ENCODE data around the gene WDR1.

DNA sequence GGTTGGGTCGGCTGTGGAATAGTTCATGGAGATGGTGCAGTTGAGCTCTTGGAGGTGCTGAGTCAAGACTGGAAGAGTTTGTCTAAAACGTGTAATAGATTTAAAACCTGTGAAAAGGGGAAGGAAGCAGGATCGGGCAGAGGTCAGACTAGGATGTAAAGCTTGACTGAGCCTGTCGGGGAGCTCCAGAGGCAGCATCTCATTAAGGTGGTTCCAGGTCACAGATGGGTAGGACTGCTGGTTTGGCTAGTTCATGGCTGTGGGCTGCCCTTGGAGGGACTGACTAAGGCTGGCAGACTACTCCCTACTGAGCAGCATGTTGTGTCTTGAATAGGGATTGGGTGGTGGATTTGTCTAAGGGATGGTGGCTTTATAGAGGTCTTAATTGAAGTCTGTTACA lies 28.4 kb upstream of the WDR1 start:
- TF ChIP-seq, protein P1, sequence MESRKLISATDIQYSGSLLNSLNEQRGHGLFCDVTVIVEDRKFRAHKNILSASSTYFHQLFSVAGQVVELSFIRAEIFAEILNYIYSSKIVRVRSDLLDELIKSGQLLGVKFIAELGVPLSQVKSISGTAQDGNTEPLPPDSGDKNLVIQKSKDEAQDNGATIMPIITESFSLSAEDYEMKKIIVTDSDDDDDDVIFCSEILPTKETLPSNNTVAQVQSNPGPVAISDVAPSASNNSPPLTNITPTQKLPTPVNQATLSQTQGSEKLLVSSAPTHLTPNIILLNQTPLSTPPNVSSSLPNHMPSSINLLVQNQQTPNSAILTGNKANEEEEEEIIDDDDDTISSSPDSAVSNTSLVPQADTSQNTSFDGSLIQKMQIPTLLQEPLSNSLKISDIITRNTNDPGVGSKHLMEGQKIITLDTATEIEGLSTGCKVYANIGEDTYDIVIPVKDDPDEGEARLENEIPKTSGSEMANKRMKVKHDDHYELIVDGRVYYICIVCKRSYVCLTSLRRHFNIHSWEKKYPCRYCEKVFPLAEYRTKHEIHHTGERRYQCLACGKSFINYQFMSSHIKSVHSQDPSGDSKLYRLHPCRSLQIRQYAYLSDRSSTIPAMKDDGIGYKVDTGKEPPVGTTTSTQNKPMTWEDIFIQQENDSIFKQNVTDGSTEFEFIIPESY (IDR thresholded peaks at IDR 0.05; ENCODE audit: extremely low read depth, insufficient replicate concordance, low read length), result no peak
- TF ChIP-seq, protein P2, sequence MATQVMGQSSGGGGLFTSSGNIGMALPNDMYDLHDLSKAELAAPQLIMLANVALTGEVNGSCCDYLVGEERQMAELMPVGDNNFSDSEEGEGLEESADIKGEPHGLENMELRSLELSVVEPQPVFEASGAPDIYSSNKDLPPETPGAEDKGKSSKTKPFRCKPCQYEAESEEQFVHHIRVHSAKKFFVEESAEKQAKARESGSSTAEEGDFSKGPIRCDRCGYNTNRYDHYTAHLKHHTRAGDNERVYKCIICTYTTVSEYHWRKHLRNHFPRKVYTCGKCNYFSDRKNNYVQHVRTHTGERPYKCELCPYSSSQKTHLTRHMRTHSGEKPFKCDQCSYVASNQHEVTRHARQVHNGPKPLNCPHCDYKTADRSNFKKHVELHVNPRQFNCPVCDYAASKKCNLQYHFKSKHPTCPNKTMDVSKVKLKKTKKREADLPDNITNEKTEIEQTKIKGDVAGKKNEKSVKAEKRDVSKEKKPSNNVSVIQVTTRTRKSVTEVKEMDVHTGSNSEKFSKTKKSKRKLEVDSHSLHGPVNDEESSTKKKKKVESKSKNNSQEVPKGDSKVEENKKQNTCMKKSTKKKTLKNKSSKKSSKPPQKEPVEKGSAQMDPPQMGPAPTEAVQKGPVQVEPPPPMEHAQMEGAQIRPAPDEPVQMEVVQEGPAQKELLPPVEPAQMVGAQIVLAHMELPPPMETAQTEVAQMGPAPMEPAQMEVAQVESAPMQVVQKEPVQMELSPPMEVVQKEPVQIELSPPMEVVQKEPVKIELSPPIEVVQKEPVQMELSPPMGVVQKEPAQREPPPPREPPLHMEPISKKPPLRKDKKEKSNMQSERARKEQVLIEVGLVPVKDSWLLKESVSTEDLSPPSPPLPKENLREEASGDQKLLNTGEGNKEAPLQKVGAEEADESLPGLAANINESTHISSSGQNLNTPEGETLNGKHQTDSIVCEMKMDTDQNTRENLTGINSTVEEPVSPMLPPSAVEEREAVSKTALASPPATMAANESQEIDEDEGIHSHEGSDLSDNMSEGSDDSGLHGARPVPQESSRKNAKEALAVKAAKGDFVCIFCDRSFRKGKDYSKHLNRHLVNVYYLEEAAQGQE (IDR thresholded peaks at IDR 0.05; ENCODE audit: low read depth), result no peak
- TF ChIP-seq POLR2A (IDR thresholded peaks at IDR 0.05; ENCODE audit: borderline replicate concordance, extremely low read depth, insufficient read depth, insufficient read length), result no peak
- TF ChIP-seq, protein P3, sequence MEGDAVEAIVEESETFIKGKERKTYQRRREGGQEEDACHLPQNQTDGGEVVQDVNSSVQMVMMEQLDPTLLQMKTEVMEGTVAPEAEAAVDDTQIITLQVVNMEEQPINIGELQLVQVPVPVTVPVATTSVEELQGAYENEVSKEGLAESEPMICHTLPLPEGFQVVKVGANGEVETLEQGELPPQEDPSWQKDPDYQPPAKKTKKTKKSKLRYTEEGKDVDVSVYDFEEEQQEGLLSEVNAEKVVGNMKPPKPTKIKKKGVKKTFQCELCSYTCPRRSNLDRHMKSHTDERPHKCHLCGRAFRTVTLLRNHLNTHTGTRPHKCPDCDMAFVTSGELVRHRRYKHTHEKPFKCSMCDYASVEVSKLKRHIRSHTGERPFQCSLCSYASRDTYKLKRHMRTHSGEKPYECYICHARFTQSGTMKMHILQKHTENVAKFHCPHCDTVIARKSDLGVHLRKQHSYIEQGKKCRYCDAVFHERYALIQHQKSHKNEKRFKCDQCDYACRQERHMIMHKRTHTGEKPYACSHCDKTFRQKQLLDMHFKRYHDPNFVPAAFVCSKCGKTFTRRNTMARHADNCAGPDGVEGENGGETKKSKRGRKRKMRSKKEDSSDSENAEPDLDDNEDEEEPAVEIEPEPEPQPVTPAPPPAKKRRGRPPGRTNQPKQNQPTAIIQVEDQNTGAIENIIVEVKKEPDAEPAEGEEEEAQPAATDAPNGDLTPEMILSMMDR (IDR thresholded peaks at IDR 0.05 in 2 of 3, conservative IDR thresholded peaks at IDR 0.05 in 1 of 3; ENCODE audit: borderline replicate concordance in 1 of 3, insufficient read depth in 1 of 3, low read depth in 2 of 3, low read length in 2 of 3), result no peak
- TF ChIP-seq POLR2AphosphoS5 (IDR thresholded peaks at IDR 0.05; ENCODE audit: low read depth, low read length), result no peak
- TF ChIP-seq SIN3A (IDR thresholded peaks at IDR 0.05; ENCODE audit: low read depth), result no peak
- no peak for TF ChIP-seq JUND (IDR thresholded peaks at IDR 0.05)
- TF ChIP-seq CEBPB (IDR thresholded peaks at IDR 0.05; ENCODE audit: low read depth), result no peak
- no peak for TF ChIP-seq EZH2 (IDR thresholded peaks at IDR 0.05)
